ENCODE results near the gene UBASH3B. TPM values are rescaled to one million over a fixed set of nuclear protein-coding genes. Genes with fewer than 3 reads are reported as not detected.

UBASH3B gene
- total and polyA plus RNA-seq, 2 of the 13 experiments (the other 11 are each of a cell fraction or from before 2014, with no cell fraction given) = 4.4 to 7.6 TPM

GRCh38 chr11:122655527-122656072 lies at the start of gene UBASH3B (continued):
- TF ChIP-seq TAF1 (CRISPR knock-in tag; IDR thresholded peaks at IDR 0.05) (peak; percentile 33), ZNF788 (CRISPR knock-in tag; IDR thresholded peaks at IDR 0.05; ENCODE audit: borderline replicate concordance) (no peak; the same call in 1 of the 2 replicates), ZNF775 (CRISPR knock-in tag; IDR thresholded peaks at IDR 0.05; ENCODE audit: borderline replicate concordance) (no peak), IRX3 (CRISPR knock-in tag; IDR thresholded peaks at IDR 0.05; ENCODE audit: borderline replicate concordance, low read depth) (no peak), ZNF605 (CRISPR knock-in tag; IDR thresholded peaks at IDR 0.05) (peak; percentile 38; the same call in 1 of the 2 replicates), FOXK2 (IDR thresholded peaks at IDR 0.05) (no peak), PAXIP1 (CRISPR knock-in tag; conservative IDR thresholded peaks at IDR 0.05) (no peak), UBTF (CRISPR knock-in tag; IDR thresholded peaks at IDR 0.05) (peak; percentile 81; the same call in 1 of the 2 replicates), POGK (CRISPR knock-in tag; conservative IDR thresholded peaks at IDR 0.05) (peak; percentile 49; the same call in 1 of the 2 replicates), ZNF7 (CRISPR knock-in tag; IDR thresholded peaks at IDR 0.05) (no peak), TMF1 (CRISPR knock-in tag; IDR thresholded peaks at IDR 0.05; ENCODE audit: low read depth) (no peak), ZNF850 (CRISPR knock-in tag; conservative IDR thresholded peaks at IDR 0.05) (no peak), ZNF761 (CRISPR knock-in tag; conservative IDR thresholded peaks at IDR 0.05) (no peak), PATZ1 (CRISPR knock-in tag; IDR thresholded peaks at IDR 0.05) (peak; percentile 78), MTA3 (CRISPR knock-in tag; IDR thresholded peaks at IDR 0.05) (no peak), PRDM4 (CRISPR knock-in tag; IDR thresholded peaks at IDR 0.05; ENCODE audit: borderline replicate concordance) (no peak), SATB2 (CRISPR knock-in tag; IDR thresholded peaks at IDR 0.05) (no peak)

Measured in HepG2 (cell line).